Measurements from ENCODE around the gene EYA3. TPM values are rescaled to one million over a fixed set of nuclear protein-coding genes. Genes with fewer than 3 reads are reported as not detected.
A peak's percentile ranks its signal among the peaks of the same experiment; 100 is the strongest.

Gene EYA3
- total and polyA plus RNA-seq, 2 donors (not counting 3 experiments of a cell fraction or from before 2014, with no cell fraction given): 12.7 to 33.0 TPM

GRCh38 chr1:28104866-28105467 is 16.6 kb upstream of the EYA3 start:
- Histone ChIP-seq H2AFZ (ENCODE audit: low read depth, low read length) (peak overlapping the region; percentile 58), H3K4me2 (ENCODE audit: insufficient read depth, low read length) (peak overlapping the region; percentile 48), H3K27ac (ENCODE audit: insufficient read depth, low read depth, low read length) (no peak overlapping the region), H3K4me3 (replicated peaks in 1 of 3; ENCODE audit: insufficient read depth in 1 of 3, low read depth in 1 of 3, low read length in 3 of 3) (no peak overlapping the region), H4K20me1 (replicated peaks; ENCODE audit: control insufficient read depth, extremely low read depth, insufficient read depth, low read length) (no peaks in the 10 kb centered on the region), H3K27me3 (ENCODE audit: control insufficient read depth in 2 of 2, insufficient read depth in 2 of 2, low read length in 2 of 2) (no peaks in the 10 kb centered on the region), H3K9ac (replicated peaks; ENCODE audit: extremely low read depth, insufficient read depth, low read length) (no peak overlapping the region), H3K36me3 (ENCODE audit: control insufficient read depth in 2 of 2, extremely low read depth in 1 of 2, insufficient read depth in 2 of 2, low read length in 2 of 2) (no peaks in the 10 kb centered on the region), H3K79me2 (ENCODE audit: control insufficient read depth, insufficient read depth, low read length) (no peaks in the 10 kb centered on the region), H3K4me1 (ENCODE audit: control insufficient read depth, extremely low read depth, insufficient read depth, low read length) (peaks cover 3% of the 10 kb centered on the region), H3K9me3 (replicated peaks; ENCODE audit: control insufficient read depth, insufficient read depth, low read length) (no peaks in the 10 kb centered on the region), H3K9me1 (replicated peaks; ENCODE audit: control insufficient read depth, extremely low read depth, insufficient read depth, low read length) (no peaks in the 10 kb centered on the region)
- TF ChIP-seq CTCF (IDR thresholded peaks at IDR 0.05; ENCODE audit: extremely low read depth in 1 of 2, insufficient read depth in 1 of 2, low read depth in 1 of 2, low read length in 2 of 2) (no peak), JUN (IDR thresholded peaks at IDR 0.05; ENCODE audit: borderline replicate concordance, insufficient read depth, insufficient read length, low read depth) (no peak), MYC (IDR thresholded peaks at IDR 0.05; ENCODE audit: low read depth, low read length) (no peak), POLR2A (IDR thresholded peaks at IDR 0.05; ENCODE audit: low read depth, low read length) (no peak), EZH2 (IDR thresholded peaks at IDR 0.05; ENCODE audit: borderline replicate concordance, low read depth, low read length, severe bottlenecking) (no peak), MAX (IDR thresholded peaks at IDR 0.05; ENCODE audit: insufficient read depth, insufficient read length) (no peak), FOS (IDR thresholded peaks at IDR 0.05; ENCODE audit: borderline replicate concordance, insufficient read depth, low read length) (no peak), POLR2AphosphoS5 (IDR thresholded peaks at IDR 0.05; ENCODE audit: insufficient read depth, low read depth, low read length) (no peak), GATA2 (IDR thresholded peaks at IDR 0.05; ENCODE audit: insufficient read depth, insufficient read length, low read depth, low read length) (no peak)
- dilution Hi-C loops (cut with MboI; ENCODE audit: extremely low pct_ligation_motif_present, low sequenced_read_pairs) (no loop called here), intact Hi-C loops (cut with micrococcal nuclease) (no loop called here)
- CTCF ChIA-PET: interaction anchor here (0.7 to 2.5 kb wide), 5 partner anchors 13 to 104 kb away, joined by 3 to 10 read pairs (median 4); no protein-coding TSS in a partner anchor
- DNase-seq (ENCODE audit: low read depth, low spot score): peak; percentile 45
- POLR2A ChIA-PET: interaction anchor here (1.6 kb wide), 1 partner anchor 16 kb away, joined by 4 read pairs; the partner anchor contains the start of gene EYA3
- no peak for FAIRE-seq
- BruUV-seq (replicated peaks): no TSS peak

Measured in endothelial cell of umbilical vein (primary cell).